ENCODE measurements around the gene MAOB. TPM values are rescaled to one million over a fixed set of nuclear protein-coding genes. Genes with fewer than 3 reads are reported as not detected.

Gene MAOB
- total RNA-seq, 4 donors from 2014 or later, result 1.9 to 4.5 (median 2.1) TPM

- TF ChIP-seq POLR2AphosphoS5 (IDR thresholded peaks at IDR 0.05) (no peak), EP300 (IDR thresholded peaks at IDR 0.05) (no peak), CTCF (IDR thresholded peaks at IDR 0.05) (no peak), POLR2A (IDR thresholded peaks at IDR 0.05) (no peak)
- Histone ChIP-seq H3K4me1 (no peaks in the 10 kb centered on the region), H3K9me3 (no peaks in the 10 kb centered on the region), H3K36me3 (no peaks in the 10 kb centered on the region), H3K27me3 (no peaks in the 10 kb centered on the region), H3K27ac (no peak overlapping the region), H3K4me3 (no peak overlapping the region)
- DNase-seq (ENCODE audit: low spot score in 2 of 2), result no peak
- 16% methylated on average over 1 of the region's 1 CpG for WGBS
Measured at GRCh38 chrX:43822014-43822413, 60.2 kb downstream of the MAOB start.

- TF ChIP-seq EP300 (IDR thresholded peaks at IDR 0.05) (no peak), POLR2A (IDR thresholded peaks at IDR 0.05) (no peak), CTCF (IDR thresholded peaks at IDR 0.05) (no peak), POLR2AphosphoS5 (IDR thresholded peaks at IDR 0.05) (no peak)
Measured at GRCh38 chrX:43817444-43817843, 64.8 kb downstream of the MAOB start.

GRCh38 chrX:43815209-43815608 is 67.0 kb downstream of the MAOB start:
- no peaks in the 10 kb centered on the region for H3K4me1 ChIP-seq
- H3K27ac ChIP-seq, result no peak overlapping the region
- H3K4me3 ChIP-seq, result no peak overlapping the region
- DNase-seq (ENCODE audit: low spot score in 2 of 2), result no peak
- 43% methylated on average over 2 of the region's 2 CpGs for whole genome bisulfite sequencing
- no peaks in the 10 kb centered on the region for H3K9me3 ChIP-seq
- H3K36me3 ChIP-seq, result no peaks in the 10 kb centered on the region
- TF ChIP-seq POLR2A (IDR thresholded peaks at IDR 0.05) (no peak), EP300 (IDR thresholded peaks at IDR 0.05) (no peak), CTCF (IDR thresholded peaks at IDR 0.05) (no peak), POLR2AphosphoS5 (IDR thresholded peaks at IDR 0.05) (no peak)
- no peaks in the 10 kb centered on the region for H3K27me3 ChIP-seq

More at GRCh38 chrX:43817444-43817843, 64.8 kb downstream of the MAOB start:
- Histone ChIP-seq H3K4me1 (no peaks in the 10 kb centered on the region), H3K27ac (no peak overlapping the region), H3K4me3 (no peak overlapping the region), H3K9me3 (no peaks in the 10 kb centered on the region), H3K36me3 (no peaks in the 10 kb centered on the region), H3K27me3 (no peaks in the 10 kb centered on the region)
- DNase-seq (ENCODE audit: low spot score in 2 of 2), result no peak
- WGBS, result 80% methylated on average over 3 of the region's 3 CpGs

GRCh38 chrX:43813898-43814297 is 68.4 kb downstream of the MAOB start:
- Histone ChIP-seq H3K4me3 (no peak overlapping the region), H3K27ac (no peak overlapping the region), H3K27me3 (no peaks in the 10 kb centered on the region), H3K36me3 (no peaks in the 10 kb centered on the region), H3K9me3 (no peaks in the 10 kb centered on the region), H3K4me1 (no peaks in the 10 kb centered on the region)
- TF ChIP-seq POLR2AphosphoS5 (IDR thresholded peaks at IDR 0.05), result no peak
- TF ChIP-seq EP300 (IDR thresholded peaks at IDR 0.05), result no peak
- no peak for TF ChIP-seq POLR2A (IDR thresholded peaks at IDR 0.05)
- no peak for TF ChIP-seq CTCF (IDR thresholded peaks at IDR 0.05)
- no peak for DNase-seq (ENCODE audit: low spot score in 2 of 2)

GRCh38 chrX:43813319-43813718 is 68.9 kb downstream of the MAOB start:
- no peak for DNase-seq (ENCODE audit: low spot score in 2 of 2)
- Histone ChIP-seq H3K36me3 (no peaks in the 10 kb centered on the region), H3K4me1 (no peaks in the 10 kb centered on the region), H3K4me3 (no peak overlapping the region), H3K27me3 (no peaks in the 10 kb centered on the region), H3K9me3 (no peaks in the 10 kb centered on the region), H3K27ac (no peak overlapping the region)
- TF ChIP-seq CTCF (IDR thresholded peaks at IDR 0.05) (no peak), POLR2AphosphoS5 (IDR thresholded peaks at IDR 0.05) (no peak), EP300 (IDR thresholded peaks at IDR 0.05) (no peak), POLR2A (IDR thresholded peaks at IDR 0.05) (no peak)
- 74% methylated on average over 2 of the region's 2 CpGs for WGBS
